SW480 (cell line): ENCODE data around the gene KRTAP10-5.
A peak's percentile ranks its signal among the peaks of the same experiment; 100 is the strongest.
"Not testable (repeated sequence)": the region's sequence is repeated elsewhere in the genome, so short reads cannot be mapped to it uniquely, and the experiment has no call there.

Experiments used
- DNase-seq: peaks from one replicate; pipeline ENCODE4 v3.0.0-alpha.2; 2016; ENCODE audit warnings: low spot score

The KRTAP10-5 gene

GRCh38 chr21:44610157-44610843 is 29.9 kb upstream of the KRTAP10-5 start:
- DNase-seq: not testable (repeated sequence)

- no peak for DNase-seq
These were observed 28.8 kb upstream of the KRTAP10-5 start for GRCh38 chr21:44609193-44609592.

- DNase-seq: no peak
These were observed 26.1 kb upstream of the KRTAP10-5 start for GRCh38 chr21:44606495-44606894.

- no peak for DNase-seq
These were observed 23.5 kb upstream of the KRTAP10-5 start for GRCh38 chr21:44603911-44604310.

GRCh38 chr21:44603109-44603875 is 22.9 kb upstream of the KRTAP10-5 start:
- no peak for DNase-seq

GRCh38 chr21:44602463-44602850 is 22.1 kb upstream of the KRTAP10-5 start:
- DNase-seq: no peak

- no peak for DNase-seq
These were observed 21.4 kb upstream of the KRTAP10-5 start for GRCh38 chr21:44601596-44602462.

- DNase-seq: not testable (repeated sequence)
These were observed 20.7 kb upstream of the KRTAP10-5 start for GRCh38 chr21:44601091-44601490.

- DNase-seq: not testable (repeated sequence)
These were observed 19.9 kb upstream of the KRTAP10-5 start, which contains the start of gene KRTAP10-7 for GRCh38 chr21:44600118-44600978. KRTAP10-7 (plus strand) TSS chr21:44600597; CDS start chr21:44600622, 25 bp downstream.

- DNase-seq: no peak
These were observed 19.0 kb upstream of the KRTAP10-5 start for GRCh38 chr21:44599264-44600029.

- no peak for DNase-seq
These were observed 17.7 kb upstream of the KRTAP10-5 start for GRCh38 chr21:44598061-44598460.

- peak; percentile 25 for DNase-seq
These were observed 15.8 kb upstream of the KRTAP10-5 start for GRCh38 chr21:44596068-44596725.

GRCh38 chr21:44595524-44595923 is 15.1 kb upstream of the KRTAP10-5 start:
- DNase-seq: no peak

- no peak for DNase-seq
These were observed 14.1 kb upstream of the KRTAP10-5 start for GRCh38 chr21:44594406-44594916.

GRCh38 chr21:44593598-44594405 is 13.4 kb upstream of the KRTAP10-5 start:
- peak; percentile 57 for DNase-seq

- no peak for DNase-seq
These were observed 12.3 kb upstream of the KRTAP10-5 start, which contains the start of gene KRTAP10-6 for GRCh38 chr21:44592446-44593311. KRTAP10-6 (minus strand) TSS chr21:44592505; CDS start chr21:44592484, 21 bp downstream.

GRCh38 chr21:44591801-44592130 is 11.4 kb upstream of the KRTAP10-5 start:
- DNase-seq: not testable (repeated sequence)
